Vagina (tissue), 2 donors: ENCODE data around the gene SLC22A4.
A peak's percentile ranks its signal among the peaks of the same experiment; 100 is the strongest.

ENCODE experiments used
- CTCF ChIP-seq, 3 experiments: fragments of 450-650 bp in 2 of 3; fragments of 200-600 bp in 1 of 3; sonication (generic) in 1 of 3; IDR thresholded peaks; one replicate each; pipeline ENCODE4 v1.5.1; 2017 to 2019; ENCODE audit warnings: antibody characterized with exemption in 3 of 3, mild to moderate bottlenecking in 2 of 3, moderate library complexity in 2 of 3
- POLR2A ChIP-seq, 2 donors: fragments of 450-650 bp; IDR thresholded peaks; one replicate each; pipeline ENCODE4 v1.6.1; 2017; ENCODE audit warnings: antibody characterized with exemption in 2 of 2, mild to moderate bottlenecking in 2 of 2, moderate library complexity in 2 of 2
- POLR2AphosphoS5 ChIP-seq, 2 donors: sonication (generic); formaldehyde crosslinking; IDR thresholded peaks; one replicate each; pipeline ENCODE4 v1.9.0; 2017; ENCODE audit warnings: antibody characterized with exemption in 2 of 2, mild to moderate bottlenecking in 2 of 2, low read depth in 1 of 2; ENCODE audit not compliant: insufficient read depth in 1 of 2

GRCh38 chr5:132364319-132364718 is 70.1 kb downstream of the SLC22A4 start:
- no peak for TF ChIP-seq CTCF (IDR thresholded peaks at IDR 0.05)
- peak in 1 of 2 donors; percentile 61 for TF ChIP-seq POLR2AphosphoS5 (IDR thresholded peaks at IDR 0.05; ENCODE audit: insufficient read depth in 1 of 2, low read depth in 1 of 2)
- TF ChIP-seq POLR2A (IDR thresholded peaks at IDR 0.05), result no peak
